H1 (cell line): ENCODE measurements around the gene KPNA4. TPM values are rescaled to one million over a fixed set of nuclear protein-coding genes. Genes with fewer than 3 reads are reported as not detected.

Source experiments
- POU5F1 ChIP-seq: IDR thresholded peaks from 2 replicates; pipeline ENCODE4 v1.6.1; 2011; ENCODE audit warnings: low read depth, mild to moderate bottlenecking, low read length, moderate library complexity
- polyA plus RNA-seq, 7 experiments: library from polyadenylated mRNA; depleted of rRNA in 3 of 7; stranded (reverse) in 5 of 7; unstranded in 2 of 7; fragments of >200 nt in 5 of 7; fragments of 200-250 nt in 2 of 7; gene quantifications; 1 replicate in 5 of 7; 2 replicates in 1 of 7; 4 replicates in 1 of 7; pipeline versions ENCODE4 v1.2.1 to v1.2.3, GENCODE V29; 2011 to 2013; ENCODE audit warnings: missing spikeins in 2 of 7, mixed read lengths in 2 of 7
- total RNA-seq: library from RNA; stranded (reverse); fragmentation: NEBNext Ultra II Directional; extraction: Animal tissue kit (Norgen Biotek cat#: 25700); gene quantifications from 2 replicates; pipeline ENCODE4 v1.2.1, GENCODE V29; 2021
- TF ChIP-seq, protein P1 (sequence below): fragments of 300-600 bp; sonication (generic); IDR thresholded peaks from 2 replicates; pipeline ENCODE4 v1.7.1; 2012; ENCODE audit warnings: low read length, moderate library complexity, mild to moderate bottlenecking, inconsistent platforms; ENCODE audit not compliant: insufficient replicate concordance

The KPNA4 gene
- total and polyA plus RNA-seq, 2 of the 8 experiments (the other 6 are each of a cell fraction or from before 2014, with no cell fraction given): 13.2 to 81.9 TPM

DNA sequence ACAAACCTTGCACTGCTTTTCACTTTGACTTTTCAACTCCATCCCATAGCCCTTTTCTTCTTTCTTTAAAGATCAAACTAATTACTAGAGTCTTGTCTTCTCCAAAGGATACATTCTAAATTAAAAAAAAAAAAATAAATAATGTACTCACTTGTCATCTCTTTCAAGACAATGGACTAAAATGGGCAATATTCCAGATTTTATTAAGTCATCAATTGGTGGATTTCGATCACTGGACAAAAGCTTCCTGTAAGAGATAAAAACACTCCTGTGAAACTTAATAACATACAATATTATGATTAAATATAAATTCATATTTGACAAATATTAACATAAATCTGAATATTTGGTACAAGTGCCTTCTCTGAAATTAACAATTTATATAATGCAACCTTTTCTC, 34.1 kb downstream of the KPNA4 start (continued):
- TF ChIP-seq, protein P1, sequence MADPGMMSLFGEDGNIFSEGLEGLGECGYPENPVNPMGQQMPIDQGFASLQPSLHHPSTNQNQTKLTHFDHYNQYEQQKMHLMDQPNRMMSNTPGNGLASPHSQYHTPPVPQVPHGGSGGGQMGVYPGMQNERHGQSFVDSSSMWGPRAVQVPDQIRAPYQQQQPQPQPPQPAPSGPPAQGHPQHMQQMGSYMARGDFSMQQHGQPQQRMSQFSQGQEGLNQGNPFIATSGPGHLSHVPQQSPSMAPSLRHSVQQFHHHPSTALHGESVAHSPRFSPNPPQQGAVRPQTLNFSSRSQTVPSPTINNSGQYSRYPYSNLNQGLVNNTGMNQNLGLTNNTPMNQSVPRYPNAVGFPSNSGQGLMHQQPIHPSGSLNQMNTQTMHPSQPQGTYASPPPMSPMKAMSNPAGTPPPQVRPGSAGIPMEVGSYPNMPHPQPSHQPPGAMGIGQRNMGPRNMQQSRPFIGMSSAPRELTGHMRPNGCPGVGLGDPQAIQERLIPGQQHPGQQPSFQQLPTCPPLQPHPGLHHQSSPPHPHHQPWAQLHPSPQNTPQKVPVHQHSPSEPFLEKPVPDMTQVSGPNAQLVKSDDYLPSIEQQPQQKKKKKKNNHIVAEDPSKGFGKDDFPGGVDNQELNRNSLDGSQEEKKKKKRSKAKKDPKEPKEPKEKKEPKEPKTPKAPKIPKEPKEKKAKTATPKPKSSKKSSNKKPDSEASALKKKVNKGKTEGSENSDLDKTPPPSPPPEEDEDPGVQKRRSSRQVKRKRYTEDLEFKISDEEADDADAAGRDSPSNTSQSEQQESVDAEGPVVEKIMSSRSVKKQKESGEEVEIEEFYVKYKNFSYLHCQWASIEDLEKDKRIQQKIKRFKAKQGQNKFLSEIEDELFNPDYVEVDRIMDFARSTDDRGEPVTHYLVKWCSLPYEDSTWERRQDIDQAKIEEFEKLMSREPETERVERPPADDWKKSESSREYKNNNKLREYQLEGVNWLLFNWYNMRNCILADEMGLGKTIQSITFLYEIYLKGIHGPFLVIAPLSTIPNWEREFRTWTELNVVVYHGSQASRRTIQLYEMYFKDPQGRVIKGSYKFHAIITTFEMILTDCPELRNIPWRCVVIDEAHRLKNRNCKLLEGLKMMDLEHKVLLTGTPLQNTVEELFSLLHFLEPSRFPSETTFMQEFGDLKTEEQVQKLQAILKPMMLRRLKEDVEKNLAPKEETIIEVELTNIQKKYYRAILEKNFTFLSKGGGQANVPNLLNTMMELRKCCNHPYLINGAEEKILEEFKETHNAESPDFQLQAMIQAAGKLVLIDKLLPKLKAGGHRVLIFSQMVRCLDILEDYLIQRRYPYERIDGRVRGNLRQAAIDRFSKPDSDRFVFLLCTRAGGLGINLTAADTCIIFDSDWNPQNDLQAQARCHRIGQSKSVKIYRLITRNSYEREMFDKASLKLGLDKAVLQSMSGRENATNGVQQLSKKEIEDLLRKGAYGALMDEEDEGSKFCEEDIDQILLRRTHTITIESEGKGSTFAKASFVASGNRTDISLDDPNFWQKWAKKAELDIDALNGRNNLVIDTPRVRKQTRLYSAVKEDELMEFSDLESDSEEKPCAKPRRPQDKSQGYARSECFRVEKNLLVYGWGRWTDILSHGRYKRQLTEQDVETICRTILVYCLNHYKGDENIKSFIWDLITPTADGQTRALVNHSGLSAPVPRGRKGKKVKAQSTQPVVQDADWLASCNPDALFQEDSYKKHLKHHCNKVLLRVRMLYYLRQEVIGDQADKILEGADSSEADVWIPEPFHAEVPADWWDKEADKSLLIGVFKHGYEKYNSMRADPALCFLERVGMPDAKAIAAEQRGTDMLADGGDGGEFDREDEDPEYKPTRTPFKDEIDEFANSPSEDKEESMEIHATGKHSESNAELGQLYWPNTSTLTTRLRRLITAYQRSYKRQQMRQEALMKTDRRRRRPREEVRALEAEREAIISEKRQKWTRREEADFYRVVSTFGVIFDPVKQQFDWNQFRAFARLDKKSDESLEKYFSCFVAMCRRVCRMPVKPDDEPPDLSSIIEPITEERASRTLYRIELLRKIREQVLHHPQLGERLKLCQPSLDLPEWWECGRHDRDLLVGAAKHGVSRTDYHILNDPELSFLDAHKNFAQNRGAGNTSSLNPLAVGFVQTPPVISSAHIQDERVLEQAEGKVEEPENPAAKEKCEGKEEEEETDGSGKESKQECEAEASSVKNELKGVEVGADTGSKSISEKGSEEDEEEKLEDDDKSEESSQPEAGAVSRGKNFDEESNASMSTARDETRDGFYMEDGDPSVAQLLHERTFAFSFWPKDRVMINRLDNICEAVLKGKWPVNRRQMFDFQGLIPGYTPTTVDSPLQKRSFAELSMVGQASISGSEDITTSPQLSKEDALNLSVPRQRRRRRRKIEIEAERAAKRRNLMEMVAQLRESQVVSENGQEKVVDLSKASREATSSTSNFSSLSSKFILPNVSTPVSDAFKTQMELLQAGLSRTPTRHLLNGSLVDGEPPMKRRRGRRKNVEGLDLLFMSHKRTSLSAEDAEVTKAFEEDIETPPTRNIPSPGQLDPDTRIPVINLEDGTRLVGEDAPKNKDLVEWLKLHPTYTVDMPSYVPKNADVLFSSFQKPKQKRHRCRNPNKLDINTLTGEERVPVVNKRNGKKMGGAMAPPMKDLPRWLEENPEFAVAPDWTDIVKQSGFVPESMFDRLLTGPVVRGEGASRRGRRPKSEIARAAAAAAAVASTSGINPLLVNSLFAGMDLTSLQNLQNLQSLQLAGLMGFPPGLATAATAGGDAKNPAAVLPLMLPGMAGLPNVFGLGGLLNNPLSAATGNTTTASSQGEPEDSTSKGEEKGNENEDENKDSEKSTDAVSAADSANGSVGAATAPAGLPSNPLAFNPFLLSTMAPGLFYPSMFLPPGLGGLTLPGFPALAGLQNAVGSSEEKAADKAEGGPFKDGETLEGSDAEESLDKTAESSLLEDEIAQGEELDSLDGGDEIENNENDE: no peak
- TF ChIP-seq POU5F1: no peak
- TF ChIP-seq, all 59 proteins: peak for 0
